Measurements from ENCODE around the gene MRPL41.
"Not testable (repeated sequence)": the region's sequence is repeated elsewhere in the genome, so short reads cannot be mapped to it uniquely, and the experiment has no call there.

The MRPL41 gene

DNA sequence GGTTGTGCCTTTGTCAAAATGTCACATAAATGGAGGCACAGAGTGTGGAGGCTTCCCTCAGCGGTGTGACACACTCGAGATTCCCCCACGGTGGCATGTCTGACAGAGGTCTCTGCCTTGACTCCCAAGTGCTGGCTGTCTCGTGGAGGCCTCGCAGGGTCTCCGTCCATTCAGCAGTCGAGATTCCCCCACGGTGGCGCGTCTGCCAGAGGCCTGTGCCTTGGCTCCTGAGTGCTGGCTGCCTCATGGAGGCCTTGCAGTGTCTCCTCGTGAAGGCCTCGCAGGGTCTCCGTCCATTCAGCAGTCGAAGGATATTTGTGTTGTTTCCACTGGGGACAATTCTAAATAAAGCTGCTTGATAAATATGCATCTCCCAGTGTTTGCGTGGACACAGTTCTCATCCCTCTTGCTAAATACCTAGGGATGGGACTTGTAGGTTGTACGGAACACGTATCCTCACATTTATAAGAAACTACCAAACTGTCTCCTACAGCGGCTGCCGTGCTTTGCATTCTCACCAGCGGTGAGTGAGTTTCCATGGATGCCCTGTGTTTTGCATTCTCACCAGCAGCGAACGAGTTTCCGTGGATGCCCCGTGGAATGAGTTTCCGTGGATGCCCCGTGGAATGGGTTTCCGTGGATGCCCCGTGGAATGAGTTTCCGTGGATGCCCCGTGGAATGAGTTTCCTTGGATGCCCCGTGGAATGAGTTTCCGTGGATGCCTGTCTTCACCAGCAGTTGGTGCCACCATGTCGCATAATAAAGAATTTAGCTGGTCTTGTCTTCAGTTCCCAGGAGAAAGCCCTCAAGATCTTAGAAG lies 27.3 kb upstream of the MRPL41 start:
- Histone ChIP-seq H3K36me3 (ENCODE audit: insufficient read depth, insufficient read length, low read length) (no peaks in the 10 kb centered on the region), H3K27me3 (ENCODE audit: insufficient read depth, insufficient read length) (no peaks in the 10 kb centered on the region)
- TF ChIP-seq SUZ12 (IDR thresholded peaks at IDR 0.05; ENCODE audit: extremely low read depth, insufficient read depth, insufficient read length) (no peak), YY1 (IDR thresholded peaks at IDR 0.05; ENCODE audit: insufficient read depth, insufficient read length) (no peak), ZNF274 (IDR thresholded peaks at IDR 0.05; ENCODE audit: low read depth, low read length) (no peak)

DNA sequence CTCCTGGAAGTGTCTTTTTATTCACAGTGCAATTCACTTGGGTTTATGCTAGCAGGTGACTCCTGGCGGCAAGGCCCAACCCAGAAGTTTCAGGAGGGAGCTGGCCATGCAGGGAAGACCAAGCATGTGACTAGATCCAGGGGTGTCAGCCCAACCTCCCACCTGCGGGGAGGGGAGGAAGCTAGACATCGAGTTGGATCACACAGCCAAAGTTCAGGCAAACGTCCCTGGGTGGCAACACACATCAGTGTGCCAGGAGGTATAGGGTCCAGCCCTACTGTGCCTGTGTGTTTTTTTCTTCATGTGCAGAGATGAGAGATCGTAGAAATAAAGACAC lies 26.7 kb upstream of the MRPL41 start:
- no peak overlapping the region for H3K4me3 ChIP-seq (ENCODE audit: insufficient read length, low read depth)
- no peaks in the 10 kb centered on the region for H3K4me1 ChIP-seq (ENCODE audit: insufficient read depth, insufficient read length)
- H3K9ac ChIP-seq (ENCODE audit: insufficient read length, low read depth), result no peak overlapping the region
- no peak for DNase-seq (ENCODE audit: low read depth, low spot score)
- H3K36me3 ChIP-seq (ENCODE audit: insufficient read depth, insufficient read length, low read length), result no peaks in the 10 kb centered on the region
- no peaks in the 10 kb centered on the region for H3K27me3 ChIP-seq (ENCODE audit: insufficient read depth, insufficient read length)
- TF ChIP-seq ZNF274 (IDR thresholded peaks at IDR 0.05; ENCODE audit: low read depth, low read length) (no peak), SUZ12 (IDR thresholded peaks at IDR 0.05; ENCODE audit: extremely low read depth, insufficient read depth, insufficient read length) (no peak), YY1 (IDR thresholded peaks at IDR 0.05; ENCODE audit: insufficient read depth, insufficient read length) (no peak)
- no peaks in the 10 kb centered on the region; the same call in 1 of the 2 replicates for H3K9me3 ChIP-seq (ENCODE audit: insufficient read depth, low read length)

More for the DNA sequence above, 27.3 kb upstream of the MRPL41 start:
- no peak for DNase-seq (ENCODE audit: low read depth, low spot score)
- no peaks in the 10 kb centered on the region for H3K4me1 ChIP-seq (ENCODE audit: insufficient read depth, insufficient read length)
- H3K4me3 ChIP-seq (ENCODE audit: insufficient read length, low read depth), result no peak overlapping the region
- H3K9me3 ChIP-seq (ENCODE audit: insufficient read depth, low read length), result no peaks in the 10 kb centered on the region; the same call in 1 of the 2 replicates
- H3K9ac ChIP-seq (ENCODE audit: insufficient read length, low read depth), result no peak overlapping the region

DNA sequence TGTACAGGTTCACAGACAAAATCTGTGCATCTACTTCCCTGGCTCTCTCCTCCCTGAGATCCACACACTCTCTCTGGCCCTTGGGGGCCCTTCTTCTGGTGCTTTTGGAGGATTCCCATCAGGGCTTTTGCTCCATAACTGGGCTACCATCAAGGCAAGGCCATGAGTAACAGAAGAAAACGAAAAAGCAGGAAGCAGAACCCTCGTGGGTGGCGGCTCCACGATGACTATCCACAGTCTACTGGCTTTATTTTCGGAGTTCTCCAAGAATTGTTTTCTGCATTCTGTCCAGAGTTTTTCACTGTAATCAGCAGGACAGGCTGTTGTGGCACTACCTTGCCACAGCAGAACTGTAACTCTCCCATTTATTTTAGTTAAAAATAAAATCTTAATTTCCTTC lies 21.3 kb upstream of the MRPL41 start:
- peaks cover 9% of the 10 kb centered on the region; the same call in 1 of the 2 replicates for H3K9me3 ChIP-seq (ENCODE audit: insufficient read depth, low read length)
- no peak overlapping the region for H3K9ac ChIP-seq (ENCODE audit: insufficient read length, low read depth)
- H3K4me1 ChIP-seq (ENCODE audit: insufficient read depth, insufficient read length), result no peaks in the 10 kb centered on the region
- DNase-seq (ENCODE audit: low read depth, low spot score), result no peak
- H3K36me3 ChIP-seq (ENCODE audit: insufficient read depth, insufficient read length, low read length), result no peaks in the 10 kb centered on the region
- no peak overlapping the region for H3K4me3 ChIP-seq (ENCODE audit: insufficient read length, low read depth)
- H3K27me3 ChIP-seq (ENCODE audit: insufficient read depth, insufficient read length), result no peaks in the 10 kb centered on the region
- no peak for TF ChIP-seq ZNF274 (IDR thresholded peaks at IDR 0.05; ENCODE audit: low read depth, low read length)
- TF ChIP-seq SUZ12 (IDR thresholded peaks at IDR 0.05; ENCODE audit: extremely low read depth, insufficient read depth, insufficient read length), result no peak
- no peak for TF ChIP-seq YY1 (IDR thresholded peaks at IDR 0.05; ENCODE audit: insufficient read depth, insufficient read length)

DNA sequence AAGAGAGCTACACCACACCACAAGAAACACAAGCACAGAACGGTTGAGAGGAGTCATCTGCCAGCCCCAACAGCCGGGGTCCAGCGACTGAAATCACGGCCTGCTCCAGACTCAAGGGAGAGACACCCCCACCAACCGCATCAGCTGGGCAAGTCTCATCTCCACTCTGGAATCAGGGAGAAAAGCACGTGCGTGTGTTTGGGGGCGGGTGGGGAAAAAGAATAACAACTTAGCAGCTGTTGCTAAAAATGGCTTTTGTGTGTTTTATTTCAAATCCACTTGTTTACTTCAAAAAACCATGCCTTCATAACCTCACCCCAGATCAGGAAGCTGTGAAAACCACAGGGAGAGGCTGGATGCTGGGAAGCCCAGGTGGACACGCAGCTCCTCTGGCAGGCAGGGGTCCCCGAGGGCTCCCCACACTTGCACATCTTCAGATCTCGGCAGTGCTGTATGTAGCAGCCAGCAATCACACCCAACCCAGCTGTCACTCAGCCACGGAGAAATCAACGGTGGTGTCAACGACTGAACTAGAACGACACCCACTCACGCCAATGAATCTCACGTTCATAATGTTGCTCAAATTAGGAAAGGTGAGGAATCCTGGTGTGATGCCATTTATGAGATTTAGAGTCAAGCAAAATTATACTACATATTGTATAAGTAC lies 20.4 kb upstream of the MRPL41 start:
- no peak for DNase-seq (ENCODE audit: low read depth, low spot score)

DNA sequence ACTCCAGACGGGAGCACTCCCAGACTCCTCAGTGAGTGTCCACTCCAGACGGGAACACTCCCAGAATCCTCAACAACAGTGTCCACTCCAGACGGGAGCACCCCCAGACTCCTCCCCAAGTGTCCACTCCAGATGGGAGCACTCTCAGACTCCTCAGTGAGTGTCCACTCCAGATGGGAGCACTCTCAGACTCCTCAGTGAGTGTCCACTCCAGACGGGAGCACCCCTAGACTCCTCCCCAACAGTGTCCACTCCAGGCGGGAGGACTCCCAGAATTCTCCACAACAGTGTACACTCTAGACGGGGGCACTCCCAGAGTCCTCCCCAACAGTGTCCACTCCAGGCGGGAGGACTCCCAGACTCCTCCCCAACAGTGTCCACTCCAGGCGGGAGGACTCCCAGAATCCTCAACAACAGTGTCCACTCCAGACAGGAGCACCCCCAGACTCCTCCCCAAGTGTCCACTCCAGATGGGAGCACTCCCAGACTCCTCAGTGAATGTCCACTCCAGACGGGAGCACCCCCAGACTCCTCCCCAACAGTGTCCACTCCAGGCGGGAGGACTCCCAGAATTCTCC lies 18.7 kb upstream of the MRPL41 start:
- H3K4me3 ChIP-seq (ENCODE audit: insufficient read length, low read depth); H3K27me3 ChIP-seq (ENCODE audit: insufficient read depth, insufficient read length); H3K4me1 ChIP-seq (ENCODE audit: insufficient read depth, insufficient read length); H3K36me3 ChIP-seq (ENCODE audit: insufficient read depth, insufficient read length, low read length); DNase-seq (ENCODE audit: low read depth, low spot score); H3K9ac ChIP-seq (ENCODE audit: insufficient read length, low read depth): not testable (repeated sequence)
- peaks cover 17% of the 10 kb centered on the region; the same call in 1 of the 2 replicates for H3K9me3 ChIP-seq (ENCODE audit: insufficient read depth, low read length)

More for the DNA sequence above, 20.4 kb upstream of the MRPL41 start:
- Histone ChIP-seq H3K9me3 (ENCODE audit: insufficient read depth, low read length) (peaks cover 10% of the 10 kb centered on the region; the same call in 1 of the 2 replicates), H3K36me3 (ENCODE audit: insufficient read depth, insufficient read length, low read length) (no peaks in the 10 kb centered on the region), H3K4me3 (ENCODE audit: insufficient read length, low read depth) (no peak overlapping the region), H3K4me1 (ENCODE audit: insufficient read depth, insufficient read length) (no peaks in the 10 kb centered on the region), H3K27me3 (ENCODE audit: insufficient read depth, insufficient read length) (no peaks in the 10 kb centered on the region), H3K9ac (ENCODE audit: insufficient read length, low read depth) (no peak overlapping the region)
- TF ChIP-seq SUZ12 (IDR thresholded peaks at IDR 0.05; ENCODE audit: extremely low read depth, insufficient read depth, insufficient read length) (no peak), YY1 (IDR thresholded peaks at IDR 0.05; ENCODE audit: insufficient read depth, insufficient read length) (no peak), ZNF274 (IDR thresholded peaks at IDR 0.05; ENCODE audit: low read depth, low read length) (no peak)

DNA sequence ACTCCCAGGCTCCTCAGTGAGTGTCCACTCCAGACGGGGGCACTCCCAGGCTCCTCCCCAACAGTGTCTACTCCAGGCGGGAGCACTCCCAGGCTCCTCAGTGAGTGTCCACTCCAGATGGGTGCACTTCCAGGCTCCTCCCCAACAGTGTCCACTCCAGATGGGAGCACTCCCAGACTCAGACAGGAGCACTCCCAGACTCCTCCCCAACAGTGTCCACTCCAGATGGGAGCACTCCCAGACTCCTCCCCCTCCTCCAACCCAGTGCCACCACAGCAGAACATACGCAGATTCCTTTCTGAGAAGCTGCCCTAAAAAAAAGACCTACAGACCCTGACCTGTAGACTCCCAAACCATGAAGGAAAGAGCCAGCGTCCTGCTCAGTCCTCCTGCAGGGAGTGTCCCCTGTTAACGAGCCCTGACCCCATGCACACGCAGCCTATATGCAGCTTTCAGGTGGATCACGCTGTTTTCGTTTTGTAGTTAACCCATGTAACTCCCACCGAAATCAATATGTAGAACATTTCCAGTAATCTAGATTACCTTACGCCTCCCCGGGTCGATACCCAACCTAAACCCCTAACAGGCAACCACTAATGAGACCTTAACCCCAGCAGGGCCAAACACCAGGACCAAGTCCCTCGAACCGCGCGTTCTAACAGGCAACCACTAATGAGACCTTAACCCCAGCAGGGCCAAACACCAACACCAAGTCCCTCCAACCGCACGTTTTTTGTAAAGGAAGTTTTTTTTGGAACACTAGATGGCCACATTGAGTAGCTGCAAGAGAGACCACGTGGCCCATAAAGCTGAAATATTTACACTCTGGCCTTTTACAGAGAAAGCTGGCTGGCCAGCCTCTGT lies 17.2 kb upstream of the MRPL41 start:
- H3K4me1 ChIP-seq (ENCODE audit: insufficient read depth, insufficient read length), result no peaks in the 10 kb centered on the region
- peak; percentile 50 for DNase-seq (ENCODE audit: low read depth, low spot score)
- H3K9me3 ChIP-seq (ENCODE audit: insufficient read depth, low read length), result peaks cover 17% of the 10 kb centered on the region; the same call in 1 of the 2 replicates
- TF ChIP-seq YY1 (IDR thresholded peaks at IDR 0.05; ENCODE audit: insufficient read depth, insufficient read length), result no peak
- no peak for TF ChIP-seq SUZ12 (IDR thresholded peaks at IDR 0.05; ENCODE audit: extremely low read depth, insufficient read depth, insufficient read length)
- TF ChIP-seq ZNF274 (IDR thresholded peaks at IDR 0.05; ENCODE audit: low read depth, low read length), result no peak
- H3K9ac ChIP-seq (ENCODE audit: insufficient read length, low read depth), result peak overlapping the region; percentile 7
- H3K27me3 ChIP-seq (ENCODE audit: insufficient read depth, insufficient read length), result no peaks in the 10 kb centered on the region
- H3K36me3 ChIP-seq (ENCODE audit: insufficient read depth, insufficient read length, low read length), result no peaks in the 10 kb centered on the region
- no peak overlapping the region for H3K4me3 ChIP-seq (ENCODE audit: insufficient read length, low read depth)
